Posterior cingulate gyrus (tissue), 11 donors: Measurements from ENCODE around the gene SEC14L2.
"Not testable (repeated sequence)": the region's sequence is repeated elsewhere in the genome, so short reads cannot be mapped to it uniquely, and the experiment has no call there.

Experiments
- DNase-seq, 10 donors: peaks; one replicate each; pipeline versions ENCODE4 v3.0.0 to v3.0.0-alpha.2; 2020 to 2021; ENCODE audit warnings: mixed read lengths in 3 of 10
- intact Hi-C: fragments of 100-400 bp; cut with DNase I; formaldehyde crosslinking; loops from one replicate; pipeline ENCODE4 v1.15.1; 2023

Gene SEC14L2

GRCh38 chr22:30444632-30445437 is 48.0 kb downstream of the SEC14L2 start:
- intact Hi-C loops = no loop called here
- peak in 6 of 10 donors; percentile 23 to 92 (median 44) for DNase-seq

GRCh38 chr22:30445438-30446145 is 48.8 kb downstream of the SEC14L2 start:
- intact Hi-C loops = no loop called here
- peak in 1 of 10 donors; percentile 5 for DNase-seq

GRCh38 chr22:30447656-30448055 is 50.8 kb downstream of the SEC14L2 start:
- intact Hi-C loops = no loop called here
- peak in 2 of 10 donors; percentile 43 to 62 for DNase-seq

- peak in 1 of 10 donors; percentile 25 for DNase-seq
- intact Hi-C loops = not testable (repeated sequence)
Observed at GRCh38 chr22:30451488-30451887, 54.7 kb downstream of the SEC14L2 start.

- DNase-seq = peak in 1 of 10 donors; percentile 13
- intact Hi-C loops = no loop called here
Observed at GRCh38 chr22:30452861-30453260, 56.0 kb downstream of the SEC14L2 start.

GRCh38 chr22:30453731-30454510 is 57.1 kb downstream of the SEC14L2 start:
- intact Hi-C loops = no loop called here
- DNase-seq = peak in 1 of 10 donors; percentile 50

- intact Hi-C loops = no loop called here
- peak in 1 of 10 donors; percentile 55 for DNase-seq
Observed at GRCh38 chr22:30455075-30455840, 58.4 kb downstream of the SEC14L2 start.

GRCh38 chr22:30457981-30458380 is 61.2 kb downstream of the SEC14L2 start:
- intact Hi-C loops = no loop called here
- peak in 3 of 10 donors; percentile 36 to 87 (median 40) for DNase-seq

- intact Hi-C loops = no loop called here
- DNase-seq = no peak
Observed at GRCh38 chr22:30459181-30460052, 62.6 kb downstream of the SEC14L2 start.

- DNase-seq = peak in 1 of 10 donors; percentile 62
- intact Hi-C loops = no loop called here
Observed at GRCh38 chr22:30460147-30460546, 63.3 kb downstream of the SEC14L2 start.

GRCh38 chr22:30460555-30460954 is 63.7 kb downstream of the SEC14L2 start:
- intact Hi-C loops, DNase-seq: not testable (repeated sequence)

GRCh38 chr22:30469165-30469564 is 72.3 kb downstream of the SEC14L2 start:
- intact Hi-C loops = no loop called here
- no peak for DNase-seq

GRCh38 chr22:30470655-30471054 is 73.8 kb downstream of the SEC14L2 start:
- no peak for DNase-seq
- intact Hi-C loops = no loop called here

GRCh38 chr22:30471616-30472318 is 74.9 kb downstream of the SEC14L2 start, which contains the start of gene SEC14L3:
TSS of gene SEC14L3 (minus strand) at chr22:30472017. CDS start at chr22:30471958, 59 bp downstream.
- intact Hi-C loops = no loop called here
- DNase-seq = peak in 3 of 10 donors; percentile 13 to 78 (median 77)

- DNase-seq = peak in 1 of 10 donors; percentile 9
- intact Hi-C loops = no loop called here
Observed at GRCh38 chr22:30472994-30473720, 76.3 kb downstream of the SEC14L2 start.

- intact Hi-C loops = no loop called here
- peak in 1 of 10 donors; percentile 30 for DNase-seq
Observed at GRCh38 chr22:30474121-30474520, 77.3 kb downstream of the SEC14L2 start.
